GOT3 (cell line): ENCODE results near the gene BAIAP2L2.

Experiments
- DNase-seq: peaks from one replicate; lab custom pipeline; 2025; ENCODE audit warnings: mixed read lengths; lab: John Stamatoyannopoulos, UW

Gene BAIAP2L2

DNA sequence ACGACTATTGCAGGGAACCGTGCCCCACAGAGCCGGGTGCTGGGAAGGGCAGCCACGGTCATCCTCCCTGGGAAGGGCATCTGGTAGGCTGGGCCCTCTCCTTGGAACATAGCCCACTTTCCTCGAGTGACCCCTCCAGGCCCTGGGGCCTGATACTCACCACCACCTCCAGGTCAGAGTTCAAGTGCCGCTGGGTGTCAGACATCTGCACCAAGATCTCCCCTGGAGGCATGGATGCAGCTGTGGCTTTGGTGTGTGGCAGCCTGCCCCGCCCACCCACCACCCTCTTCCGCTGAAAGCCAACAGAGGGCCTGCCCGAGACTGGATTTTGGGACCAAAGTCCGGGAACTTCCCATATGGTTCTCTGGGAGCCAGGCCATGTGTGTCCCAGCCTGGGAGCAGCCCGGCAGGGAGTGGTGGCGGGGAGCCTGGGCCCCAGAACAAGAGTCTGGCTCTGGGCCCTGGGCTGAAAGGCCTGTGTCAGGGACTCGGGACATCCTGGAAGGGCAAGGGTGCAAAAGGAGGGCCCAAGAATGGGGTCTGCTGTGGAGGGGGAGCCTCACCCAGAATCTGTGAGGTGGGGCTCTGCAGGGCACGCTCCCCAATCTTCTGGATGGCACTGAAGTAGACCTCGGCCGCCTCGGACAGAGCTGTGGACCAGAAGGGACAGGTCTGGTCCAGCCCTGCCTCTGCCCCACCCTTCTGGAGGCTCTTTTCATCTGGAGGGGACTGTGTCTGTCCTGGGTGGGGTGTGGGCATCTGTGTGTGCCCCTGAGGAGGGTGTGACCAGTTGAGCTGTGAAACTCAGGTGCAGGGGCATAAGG lies 2.6 kb downstream of the BAIAP2L2 start:
- DNase-seq = no peak

DNA sequence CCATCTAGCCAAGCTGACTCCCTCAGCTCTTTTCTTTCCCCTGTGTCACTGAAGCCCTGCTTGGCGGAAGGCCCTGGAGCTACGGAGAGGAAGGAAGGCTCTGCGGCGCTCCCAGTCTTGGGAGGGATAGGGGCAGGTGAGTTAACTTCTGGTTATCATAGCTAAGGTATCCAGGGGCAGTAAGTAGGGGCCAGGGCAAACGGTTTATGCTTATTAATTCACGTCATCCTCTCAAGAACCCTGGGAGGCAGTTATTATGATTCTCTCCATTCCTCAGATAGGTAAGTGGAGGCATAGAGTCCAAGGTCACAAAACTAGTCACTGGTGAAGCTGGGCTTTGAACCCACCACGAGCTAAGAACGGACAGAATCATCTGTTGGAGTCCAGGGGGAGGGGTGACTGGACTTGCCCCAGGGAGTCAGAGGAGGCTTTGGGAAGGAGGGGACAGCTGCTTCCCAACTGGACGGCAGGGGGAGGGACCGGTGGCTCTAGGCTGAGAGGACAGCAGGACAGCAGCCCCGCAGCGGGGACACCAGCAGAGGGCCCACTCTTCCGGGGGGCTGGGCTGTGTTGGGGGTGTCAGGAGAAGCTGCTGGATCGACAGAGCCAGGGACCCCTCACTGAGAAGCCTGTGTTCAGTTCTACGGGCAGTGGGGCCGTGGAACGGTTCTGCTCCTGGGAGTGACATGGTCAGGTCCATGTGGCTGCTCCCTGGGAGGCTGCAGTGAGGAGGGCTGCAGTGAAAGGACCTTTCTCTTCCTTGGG lies 3.5 kb downstream of the BAIAP2L2 start:
- DNase-seq = no peak

DNA sequence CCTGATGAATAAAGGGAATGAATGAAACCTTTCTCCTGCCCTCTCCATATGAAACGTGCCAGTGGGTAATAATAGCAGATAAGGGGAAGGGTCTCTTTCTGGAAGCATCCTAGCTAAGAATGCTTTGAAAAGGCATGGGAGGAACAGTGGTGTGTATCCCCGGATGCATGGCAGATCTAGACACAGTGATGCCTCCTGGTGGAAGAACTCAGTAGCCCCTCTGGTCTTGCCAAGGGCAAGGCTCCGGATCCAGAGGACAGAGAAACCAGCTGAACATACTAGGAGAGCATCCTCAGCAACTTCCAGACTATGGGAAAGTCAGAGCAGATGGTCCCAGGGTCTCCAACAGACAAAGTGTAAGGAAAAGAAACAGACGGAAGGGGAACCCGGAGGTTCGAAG lies 6.4 kb downstream of the BAIAP2L2 start:
- no peak for DNase-seq

DNA sequence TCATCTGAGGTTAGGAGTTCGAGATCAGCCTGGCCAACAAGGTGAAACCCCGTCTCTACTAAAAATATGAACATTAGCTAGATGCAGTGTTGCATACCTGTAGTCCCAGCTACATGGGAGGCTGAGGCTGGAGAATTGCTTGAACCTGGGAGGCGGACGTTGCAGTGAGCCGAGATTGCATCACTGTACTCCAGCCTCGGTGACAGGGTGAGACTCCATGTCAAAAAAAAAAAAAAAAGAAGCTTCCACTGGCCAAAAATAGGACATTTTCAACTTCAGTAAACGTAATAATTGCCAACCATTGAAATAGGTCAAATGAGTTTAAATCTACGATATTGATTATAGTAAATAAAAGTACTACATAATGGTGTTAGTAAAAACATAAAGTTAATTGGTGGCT lies 6.8 kb downstream of the BAIAP2L2 start:
- no peak for DNase-seq

DNA sequence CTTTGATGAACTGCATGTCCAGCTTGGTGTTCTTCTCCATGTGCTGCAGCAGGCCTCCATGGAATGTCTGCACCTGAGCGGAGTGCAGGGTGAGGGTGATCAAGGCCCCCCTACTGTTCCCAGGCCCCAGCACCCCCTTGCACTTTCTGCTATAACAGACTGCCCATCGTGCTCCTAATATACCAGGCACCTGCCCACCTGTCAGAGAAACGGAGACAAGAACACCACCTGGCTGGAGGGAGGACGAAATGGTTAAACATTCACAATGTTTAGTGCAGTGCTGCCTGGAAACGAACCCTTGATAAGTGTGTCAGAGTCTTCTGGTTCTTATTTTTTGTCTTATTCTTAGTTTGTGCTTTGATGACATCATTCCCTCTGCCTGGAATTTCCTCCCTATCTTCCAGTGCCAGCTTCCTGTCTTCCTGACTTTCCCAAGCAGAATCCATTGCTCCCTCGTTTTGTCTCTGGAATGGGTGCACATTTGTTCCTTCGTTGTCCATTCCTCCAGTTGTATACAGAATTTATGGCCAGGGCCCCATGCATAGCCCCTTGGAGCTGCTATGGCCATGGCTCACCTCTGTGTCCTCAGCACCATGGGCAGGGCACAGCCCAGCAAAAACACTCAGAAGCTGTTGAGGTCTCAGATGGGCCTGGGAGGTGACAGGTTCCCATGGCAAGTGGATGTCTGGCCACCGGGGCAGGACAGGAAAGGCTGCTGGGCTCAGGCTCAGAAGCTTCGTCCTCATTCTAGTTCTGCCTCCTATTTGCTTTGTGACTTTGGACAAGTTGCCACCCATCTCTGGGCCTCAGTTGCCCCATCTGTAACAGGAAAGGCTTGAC lies 11.9 kb downstream of the BAIAP2L2 start:
- no peak for DNase-seq

- DNase-seq = no peak
Measured at GRCh38 chr22:38097557-38098409, 12.7 kb downstream of the BAIAP2L2 start.

- DNase-seq = no peak
Measured at GRCh38 chr22:38097058-38097457, 13.4 kb downstream of the BAIAP2L2 start.

DNA sequence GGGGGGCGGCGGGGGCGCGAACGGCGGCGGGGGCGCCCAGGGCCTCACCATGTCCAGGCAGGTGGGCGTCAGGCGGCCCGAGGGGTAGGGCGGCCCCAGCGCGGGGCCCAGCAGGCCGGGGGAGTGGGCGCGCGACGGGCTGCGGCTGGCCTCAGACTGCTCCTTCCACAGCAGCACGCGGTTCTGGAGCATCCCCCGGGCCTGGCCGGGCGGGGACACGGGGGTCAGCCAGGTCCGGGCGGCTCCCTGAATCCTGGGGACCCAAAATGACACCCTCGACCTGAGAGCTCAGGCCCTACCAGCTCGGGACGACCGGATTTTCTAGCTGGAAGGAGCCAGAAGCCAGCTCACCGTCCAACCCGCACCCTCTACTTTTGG lies 21.0 kb downstream of the BAIAP2L2 start:
- no peak for DNase-seq

DNA sequence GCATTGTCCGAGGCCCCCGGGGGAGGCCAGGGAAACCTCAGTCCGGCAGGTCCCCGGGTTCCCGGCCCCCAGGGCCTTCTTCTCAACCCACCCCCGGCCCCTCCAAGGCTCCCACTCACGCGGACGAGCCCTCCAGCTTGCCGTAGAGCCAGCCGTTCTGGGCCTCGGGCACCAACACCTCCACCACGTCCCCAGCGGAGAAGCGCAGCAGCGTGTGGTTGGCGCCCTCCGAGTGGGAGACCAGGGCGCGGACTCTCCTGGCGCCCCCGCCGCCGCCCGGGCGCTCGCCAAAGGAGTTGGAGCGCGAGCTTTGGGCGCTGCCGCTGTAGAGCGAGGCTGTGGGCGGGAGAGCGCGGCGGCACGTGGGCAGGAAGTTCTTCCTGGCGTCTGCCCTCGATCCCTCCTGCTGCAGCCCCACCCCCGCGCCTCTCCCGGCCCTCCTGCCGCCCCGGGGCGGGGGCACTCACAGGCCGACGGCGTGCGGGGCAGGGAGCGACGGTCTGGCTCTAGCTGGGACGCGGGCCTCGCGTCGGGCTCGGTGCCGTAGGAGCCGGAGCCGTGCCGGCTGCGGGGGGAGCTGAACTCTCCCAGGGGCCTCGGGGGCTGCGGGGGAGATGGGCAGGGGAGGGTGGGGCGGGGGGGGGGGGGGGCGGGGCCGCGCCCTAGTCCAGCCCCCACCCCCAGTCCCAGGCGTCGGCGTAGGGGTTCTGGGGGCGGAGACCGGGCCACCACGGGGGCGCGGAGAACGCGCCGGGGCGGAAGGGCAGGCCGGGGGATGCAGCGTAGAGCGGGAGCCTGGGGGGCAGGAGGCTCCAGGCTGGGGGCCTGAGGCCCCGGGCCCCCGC lies 21.6 kb downstream of the BAIAP2L2 start:
- DNase-seq = no peak

DNA sequence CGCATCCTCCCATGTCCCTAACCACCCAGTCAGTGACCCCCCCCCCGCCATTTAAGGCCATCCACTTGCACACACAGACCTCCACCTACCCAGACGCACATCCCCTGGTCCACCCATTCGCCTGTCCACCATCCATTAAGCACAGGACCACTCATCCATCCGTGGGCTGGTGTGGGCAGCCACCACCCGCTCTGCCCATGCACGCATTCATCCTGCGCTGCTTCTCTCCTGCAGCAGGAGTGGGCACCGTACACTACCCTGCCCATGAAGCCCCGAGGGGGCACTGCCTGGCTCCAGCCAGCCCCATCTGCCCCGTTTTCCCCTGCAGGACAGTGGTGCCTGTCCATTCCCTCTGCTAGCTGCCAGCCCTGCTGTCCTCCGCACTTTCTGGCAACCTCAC lies 22.6 kb downstream of the BAIAP2L2 start:
- DNase-seq = no peak

GRCh38 chr22:38086942-38087341 lies 23.5 kb downstream of the BAIAP2L2 start:
- no peak for DNase-seq

DNA sequence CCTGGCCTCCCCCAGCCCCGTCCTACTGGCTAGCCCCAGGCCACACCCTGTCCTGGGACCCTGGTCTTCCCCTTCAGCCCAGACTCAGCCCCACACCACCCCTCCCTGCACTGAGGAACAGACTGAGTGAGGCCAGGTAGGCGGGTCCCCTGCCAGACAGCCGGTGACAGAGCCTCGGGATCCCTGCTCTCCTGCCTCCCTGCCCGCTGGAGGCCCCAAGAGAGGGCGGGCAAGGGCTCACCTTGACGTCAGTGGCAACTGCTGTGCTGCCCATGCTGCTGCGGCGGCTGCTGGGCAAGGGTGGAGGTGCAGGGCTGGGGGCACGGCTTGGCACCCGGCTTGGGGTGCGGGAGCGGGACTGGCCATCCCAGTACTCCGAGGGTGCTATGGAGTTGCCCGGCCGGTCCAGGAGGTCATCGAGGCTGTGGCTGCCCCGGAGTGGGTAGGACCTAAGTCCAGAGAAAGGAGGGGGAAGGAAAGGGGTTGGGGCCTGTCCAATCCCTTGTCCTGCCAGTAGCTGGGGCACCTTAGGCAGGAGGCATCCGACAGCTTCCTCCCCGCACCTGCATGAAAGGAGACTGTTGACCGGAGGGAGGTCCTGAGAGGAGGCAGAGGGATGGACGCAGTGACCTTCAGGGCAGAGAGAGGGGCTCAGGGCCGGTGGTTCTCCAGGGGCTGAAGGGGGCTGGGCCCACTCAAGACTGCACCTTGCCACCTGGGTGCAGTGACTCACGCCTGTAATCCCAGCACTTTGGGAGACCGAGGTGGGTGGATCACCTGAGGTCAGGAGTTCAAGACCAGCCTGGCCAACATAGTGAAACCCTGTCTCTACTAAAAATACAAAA lies 24.3 kb downstream of the BAIAP2L2 start:
- DNase-seq = no peak

DNA sequence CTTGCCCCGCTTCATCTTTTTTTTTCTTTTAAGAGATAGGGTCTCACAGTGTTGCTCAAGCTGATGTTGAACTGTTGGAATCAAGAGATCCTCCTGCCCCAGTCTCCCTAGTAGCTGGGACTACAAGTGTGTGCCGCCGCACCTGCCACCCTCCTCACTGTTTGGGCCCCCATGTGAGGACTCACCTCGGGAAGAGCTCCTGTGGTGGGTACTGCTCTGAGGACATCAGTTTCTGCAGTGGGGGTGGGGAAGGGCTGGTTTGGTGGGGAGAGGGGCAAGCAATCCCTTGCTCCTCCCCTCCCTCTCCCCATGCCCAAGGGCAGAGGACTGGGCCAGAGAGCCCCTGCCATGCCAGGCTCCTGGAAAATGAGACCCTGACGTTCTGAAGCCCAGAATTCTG lies 25.0 kb downstream of the BAIAP2L2 start:
- DNase-seq = no peak

DNA sequence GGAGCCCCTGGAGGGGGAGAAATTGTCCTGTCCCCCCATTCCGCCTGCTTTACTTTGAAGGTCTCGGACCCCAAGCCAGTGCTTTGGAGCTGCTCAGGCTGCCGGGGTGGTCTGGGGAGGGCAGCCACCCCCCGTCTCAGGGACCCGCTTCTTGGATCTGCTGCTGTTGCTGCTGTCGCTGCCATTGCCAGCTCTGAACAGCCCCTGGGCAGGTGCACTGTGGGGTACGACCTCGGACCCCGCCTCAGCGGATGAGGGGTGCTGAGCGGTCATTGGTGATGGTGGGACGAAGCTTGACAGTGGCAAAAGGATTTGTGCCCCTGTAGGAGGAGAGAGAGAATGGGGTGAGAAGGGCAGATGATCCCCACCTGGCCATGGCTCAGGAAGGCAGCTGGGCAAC lies 25.4 kb downstream of the BAIAP2L2 start:
- DNase-seq = no peak

GRCh38 chr22:38083931-38084631 lies 26.4 kb downstream of the BAIAP2L2 start, which contains the start of gene SLC16A8:
TSS of gene SLC16A8 (minus strand) at chr22:38084184. CDS start at chr22:38082873, 1,311 bp downstream.
- DNase-seq = no peak

- DNase-seq = no peak
Measured at GRCh38 chr22:38082986-38083710, 27.3 kb downstream of the BAIAP2L2 start.

DNA sequence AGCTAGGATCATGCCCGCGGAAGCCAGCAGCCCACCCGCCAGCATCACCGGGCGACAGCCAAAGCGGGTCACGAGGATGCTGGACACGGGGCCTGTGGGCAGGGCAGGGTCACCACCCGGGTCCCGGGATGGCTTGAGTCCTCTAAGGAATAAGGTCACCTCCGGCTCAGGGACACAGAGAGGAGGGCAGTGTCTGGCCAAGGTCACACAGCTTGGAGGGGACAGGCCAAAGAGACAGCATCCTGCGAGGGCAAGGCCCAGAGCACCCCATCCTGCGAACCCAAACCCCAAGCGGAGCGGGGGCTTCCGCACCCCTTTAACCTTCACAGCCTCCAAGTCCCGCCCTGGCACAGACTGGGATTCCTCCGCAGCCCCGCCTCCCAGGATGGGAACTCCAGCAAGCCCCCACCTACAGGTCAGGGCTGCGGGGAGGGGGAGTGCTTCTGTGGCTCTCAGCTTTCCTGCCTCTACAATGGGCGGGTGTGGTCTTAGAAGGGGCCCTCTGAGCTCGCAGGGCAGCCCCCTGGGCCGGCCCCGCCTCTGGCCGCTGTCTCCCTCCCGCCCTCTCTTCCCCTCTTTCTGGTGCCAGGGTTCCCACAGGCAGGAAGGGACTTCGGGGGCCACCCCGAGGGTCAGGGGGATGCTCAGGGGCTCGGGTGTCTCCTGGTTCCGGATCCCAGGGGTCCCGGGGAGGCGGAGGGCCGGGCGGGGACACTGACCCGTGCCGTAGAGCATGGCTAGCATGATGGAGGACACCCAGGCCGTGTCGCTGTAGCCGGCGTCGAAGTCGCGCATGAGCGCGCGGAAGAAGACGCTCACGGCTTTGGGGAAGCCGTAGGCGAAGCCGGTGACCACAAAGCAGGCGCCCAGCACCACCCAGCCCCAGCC lies 28.3 kb downstream of the BAIAP2L2 start:
- DNase-seq = no peak
